K562 (cell line): ENCODE measurements around the gene ZNF593OS.

Experiments used
- CHD2 ChIP-seq: IDR thresholded peaks from 2 replicates; pipeline ENCODE4 v1.6.1; 2011; ENCODE audit warnings: low read depth, low read length
- CTBP1 ChIP-seq: fragments of 450-650 bp; IDR thresholded peaks from 2 replicates; pipeline ENCODE4 v1.6.1; 2016; ENCODE audit warnings: borderline replicate concordance
- ELF2 ChIP-seq: fragments of 250-450 bp; sonication (Bioruptor Pico); IDR thresholded peaks from 2 replicates; pipeline ENCODE4 v1.5.0; 2021; ENCODE audit warnings: mild to moderate bottlenecking
- HDAC8 ChIP-seq: fragments of 450-650 bp; IDR thresholded peaks from 2 replicates; pipeline ENCODE4 v1.6.1; 2016; ENCODE audit warnings: mild to moderate bottlenecking, missing genetic modification characterization, moderate library complexity, missing compliant biosample characterization
- HMG20A ChIP-seq: fragments of 450-650 bp; formaldehyde crosslinking; conservative IDR thresholded peaks from 2 replicates; pipeline ENCODE4 v1.4.0; 2020; ENCODE audit warnings: mild to moderate bottlenecking, mixed read lengths
- POLR2AphosphoS5 ChIP-seq: IDR thresholded peaks from 2 replicates; pipeline ENCODE4 v1.6.1; 2011; ENCODE audit warnings: mild to moderate bottlenecking, low read depth, low read length, moderate library complexity; ENCODE audit not compliant: control insufficient read depth, insufficient read depth
- RBM22 ChIP-seq: fragments of 200-400 bp; formaldehyde crosslinking; IDR thresholded peaks from 2 replicates; pipeline ENCODE4 v1.6.1; 2018; ENCODE audit warnings: low read length, low read depth; ENCODE audit not compliant: poor library complexity, severe bottlenecking
- RFX5 ChIP-seq: IDR thresholded peaks from 2 replicates; pipeline ENCODE4 v1.6.1; 2011; ENCODE audit warnings: low read depth, mild to moderate bottlenecking, improper control_type of control experiment, low read length
- SP1 ChIP-seq: sonication (generic); formaldehyde crosslinking; IDR thresholded peaks from 2 replicates; pipeline ENCODE4 v1.8.1; 2022; ENCODE audit warnings: mild to moderate bottlenecking, missing genetic modification reagents
- TAF1 ChIP-seq: IDR thresholded peaks from 2 replicates; pipeline ENCODE4 v1.6.1; 2011; ENCODE audit warnings: mild to moderate bottlenecking, low read length, moderate library complexity; ENCODE audit not compliant: insufficient read depth, control insufficient read depth, severe bottlenecking; ENCODE audit errors: extremely low read depth
- TARDBP ChIP-seq: fragments of 450-650 bp; IDR thresholded peaks from 2 replicates; pipeline ENCODE4 v1.6.1; 2016
- TBP ChIP-seq: optimal IDR thresholded peaks from 2 replicates; pipeline ENCODE3; 2011; ENCODE audit warnings: low read depth, low read length, improper control_type of control experiment
- ZFP36 ChIP-seq: fragments of 150-350 bp; IDR thresholded peaks from 2 replicates; pipeline ENCODE4 v1.6.1; 2018; ENCODE audit warnings: low read length, low read depth; ENCODE audit not compliant: partially characterized antibody
- ZNF639 ChIP-seq, 2 experiments: fragments of 200-800 bp in 1 of 2; sonication (Bioruptor generic) in 1 of 2; sonication (generic) in 1 of 2; formaldehyde crosslinking in 1 of 2; IDR thresholded peaks in 1 of 2; conservative IDR thresholded peaks in 1 of 2; 2 replicates each; pipeline versions ENCODE4 v1.5.0 to v1.6.1; 2016 to 2020; ENCODE audit warnings: missing compliant biosample characterization in 1 of 2, missing genetic modification characterization in 1 of 2, missing genetic modification reagents in 1 of 2

GRCh38 chr1:26180010-26180506 lies 8.4 kb upstream of the ZNF593OS start:
- TF ChIP-seq ZNF639 (CRISPR knock-in tag; conservative IDR thresholded peaks at IDR 0.05 in 1 of 2, IDR thresholded peaks at IDR 0.05 in 1 of 2) (no peak), CHD2 (no peak), ELF2 (CRISPR knock-in tag) (no peak), CTBP1 (no peak), TARDBP (no peak), TAF1 (no peak), POLR2AphosphoS5 (no peak), HDAC8 (tag) (no peak), ZFP36 (no peak), RBM22 (no peak), RFX5 (no peak), TBP (no peak), SP1 (CRISPR knock-in tag) (no peak), HMG20A (no peak)
